ENCODE measurements around the gene PSTPIP2. TPM values are rescaled to one million over a fixed set of nuclear protein-coding genes. Genes with fewer than 3 reads are reported as not detected.
A peak's percentile ranks its signal among the peaks of the same experiment; 100 is the strongest.

The PSTPIP2 gene
- total RNA-seq, 6 experiments from 2014 or later: 4.0 to 15.2 (median 8.6) TPM

DNA sequence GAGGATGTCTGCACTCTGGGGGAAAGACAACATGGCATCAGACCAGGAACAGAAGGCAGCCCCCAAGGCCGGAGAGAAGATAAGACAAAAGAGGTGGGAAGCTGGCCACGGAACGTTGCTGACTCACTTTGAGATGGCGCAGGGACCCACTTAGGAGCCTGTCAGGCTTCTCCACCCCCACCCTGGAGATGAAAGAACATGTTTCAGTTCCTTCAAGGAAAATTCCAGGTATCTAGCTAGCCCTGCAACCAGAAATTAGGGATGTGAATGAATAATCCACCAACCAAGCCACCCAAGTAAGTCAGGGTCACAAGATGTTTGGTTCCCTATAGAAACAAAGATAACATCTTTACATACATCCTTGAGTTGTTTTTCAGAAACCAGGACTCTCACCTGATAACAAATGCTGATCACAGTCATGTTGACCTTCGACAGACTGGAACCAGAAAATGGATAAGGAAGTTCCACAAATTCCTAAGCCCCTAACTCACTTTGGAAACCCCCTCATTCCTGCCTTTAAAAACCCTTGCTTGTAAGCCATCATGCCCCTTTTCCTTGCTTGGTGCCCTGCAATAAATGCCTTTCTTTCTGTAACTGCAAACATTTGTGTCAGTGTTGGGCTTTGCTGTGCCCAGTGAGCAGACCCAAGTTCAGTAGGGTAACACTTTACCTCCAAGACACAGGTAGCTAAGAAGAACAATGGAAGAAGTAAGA, 31.9 kb downstream of the PSTPIP2 start:
- Histone ChIP-seq H3K9me3 (no peaks in the 10 kb centered on the region), H3K27me3 (no peaks in the 10 kb centered on the region), H3K4me1 (peaks cover 0 to 9% (median 4%) of the 10 kb centered on the region in 4 donors), H3K27ac (no peak overlapping the region), H3K4me3 (no peak overlapping the region), H3K36me3 (no peaks in the 10 kb centered on the region)
- no peak for ATAC-seq
- TF ChIP-seq, protein P1, sequence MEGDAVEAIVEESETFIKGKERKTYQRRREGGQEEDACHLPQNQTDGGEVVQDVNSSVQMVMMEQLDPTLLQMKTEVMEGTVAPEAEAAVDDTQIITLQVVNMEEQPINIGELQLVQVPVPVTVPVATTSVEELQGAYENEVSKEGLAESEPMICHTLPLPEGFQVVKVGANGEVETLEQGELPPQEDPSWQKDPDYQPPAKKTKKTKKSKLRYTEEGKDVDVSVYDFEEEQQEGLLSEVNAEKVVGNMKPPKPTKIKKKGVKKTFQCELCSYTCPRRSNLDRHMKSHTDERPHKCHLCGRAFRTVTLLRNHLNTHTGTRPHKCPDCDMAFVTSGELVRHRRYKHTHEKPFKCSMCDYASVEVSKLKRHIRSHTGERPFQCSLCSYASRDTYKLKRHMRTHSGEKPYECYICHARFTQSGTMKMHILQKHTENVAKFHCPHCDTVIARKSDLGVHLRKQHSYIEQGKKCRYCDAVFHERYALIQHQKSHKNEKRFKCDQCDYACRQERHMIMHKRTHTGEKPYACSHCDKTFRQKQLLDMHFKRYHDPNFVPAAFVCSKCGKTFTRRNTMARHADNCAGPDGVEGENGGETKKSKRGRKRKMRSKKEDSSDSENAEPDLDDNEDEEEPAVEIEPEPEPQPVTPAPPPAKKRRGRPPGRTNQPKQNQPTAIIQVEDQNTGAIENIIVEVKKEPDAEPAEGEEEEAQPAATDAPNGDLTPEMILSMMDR (IDR thresholded peaks at IDR 0.05): no peak
- no peak for TF ChIP-seq POLR2A (IDR thresholded peaks at IDR 0.05)
- intact Hi-C loops (cut with DNase I): no loop called here
- 85% methylated on average over 4 of the region's 5 CpGs for WGBS (ENCODE audit: insufficient coverage, low coverage, low lambda C conversion rate, missing lambda C conversion rate)
- no peak for DNase-seq

DNA sequence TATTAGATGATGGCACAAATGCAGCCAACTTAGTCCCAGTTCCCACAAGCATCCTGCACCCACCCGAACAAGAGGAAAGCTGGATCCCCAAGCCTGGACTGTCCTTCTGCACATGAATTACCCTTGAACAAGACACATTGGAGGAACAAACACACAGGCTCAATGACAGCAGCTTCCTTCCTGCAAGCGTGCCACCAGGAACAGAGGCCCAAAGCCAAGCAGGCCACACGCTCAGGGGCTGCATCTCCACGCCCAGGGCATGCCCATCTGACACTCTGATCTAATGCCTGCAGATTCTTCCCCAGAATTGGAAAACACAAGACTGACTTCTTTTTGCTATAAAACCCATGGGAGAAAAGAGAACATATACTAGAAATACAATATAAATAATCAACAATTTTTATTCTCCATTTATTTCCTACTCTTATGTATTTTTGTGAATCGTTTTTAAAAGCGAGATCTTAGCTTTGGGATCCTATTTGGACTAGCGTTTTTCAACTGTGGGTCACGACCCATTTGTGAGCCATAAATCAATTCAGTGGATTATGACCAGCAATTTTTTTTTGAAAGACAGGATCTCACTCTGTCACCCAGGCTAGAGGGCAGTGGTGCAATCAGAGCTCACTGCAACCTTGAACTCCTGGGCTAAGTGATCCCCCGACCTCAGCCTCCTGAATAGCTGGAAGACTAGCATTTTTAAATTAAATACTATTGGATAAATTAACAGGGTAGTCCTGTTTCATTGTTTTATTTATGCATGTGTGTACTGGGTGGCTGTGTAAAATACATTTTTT, 34.4 kb downstream of the PSTPIP2 start:
- TF ChIP-seq, protein P1 (IDR thresholded peaks at IDR 0.05): no peak
- no peak for TF ChIP-seq POLR2A (IDR thresholded peaks at IDR 0.05)
- intact Hi-C loops (cut with DNase I): no loop called here
- Histone ChIP-seq H3K36me3 (no peaks in the 10 kb centered on the region), H3K27ac (peak overlapping the region in 1 of 3 donors; percentile 2), H3K27me3 (no peaks in the 10 kb centered on the region), H3K9me3 (no peaks in the 10 kb centered on the region), H3K4me3 (no peak overlapping the region), H3K4me1 (peaks cover 0 to 9% (median 4%) of the 10 kb centered on the region in 4 donors)
- ATAC-seq (peak; percentile 67 to 82 (median 76)), DNase-seq (no peak)
- WGBS (ENCODE audit: insufficient coverage, low coverage, low lambda C conversion rate, missing lambda C conversion rate): 29% methylated on average over 8 of the region's 9 CpGs

DNA sequence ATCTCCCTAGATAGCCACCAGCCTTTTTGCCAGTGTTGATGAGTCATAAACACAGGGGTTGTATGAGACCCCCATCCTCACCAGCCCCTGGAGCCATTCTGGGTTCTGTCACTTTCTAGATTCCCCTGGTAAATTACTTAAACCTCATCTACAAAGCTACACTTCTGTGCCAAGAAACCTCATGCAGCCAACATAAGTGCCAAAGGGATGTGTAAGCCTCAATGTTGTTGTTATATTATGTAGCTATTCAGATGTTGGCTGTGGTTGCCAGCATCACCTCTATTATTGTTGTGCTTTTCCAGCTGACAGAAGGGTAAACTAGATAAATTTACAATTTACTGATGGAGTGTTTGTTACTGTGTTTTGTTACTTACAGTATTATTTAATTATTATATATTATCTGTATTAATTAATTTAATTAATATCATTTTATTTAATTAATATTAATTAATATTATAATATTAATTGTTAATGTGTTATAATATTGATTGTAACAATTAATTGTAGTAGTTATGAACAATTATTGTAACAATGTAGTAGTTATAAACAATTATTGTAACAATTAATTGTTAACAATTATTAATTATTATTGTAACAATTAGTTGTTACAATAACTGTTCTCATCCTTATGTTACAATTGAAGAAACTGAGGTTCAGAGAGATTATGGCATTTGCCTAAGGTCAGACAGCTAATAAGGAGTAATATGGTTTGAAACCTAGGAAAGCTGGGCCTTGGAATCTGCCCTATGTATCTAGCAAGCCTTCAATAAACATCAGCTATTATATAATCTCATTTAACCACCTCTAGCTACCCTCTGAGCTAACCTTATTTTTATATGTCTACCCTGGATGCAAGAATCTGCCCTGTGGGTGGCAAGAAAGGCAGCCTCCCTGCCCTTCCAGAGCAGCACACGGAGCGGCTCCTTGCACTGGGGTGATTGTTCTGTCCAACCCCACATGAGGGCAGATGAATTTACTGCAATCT, 36.1 kb downstream of the PSTPIP2 start:
- Histone ChIP-seq H3K4me3 (no peak overlapping the region), H3K27me3 (no peaks in the 10 kb centered on the region), H3K27ac (no peak overlapping the region), H3K9me3 (no peaks in the 10 kb centered on the region), H3K4me1 (peaks cover 0 to 9% (median 4%) of the 10 kb centered on the region in 4 donors), H3K36me3 (no peaks in the 10 kb centered on the region)
- DNase-seq: no peak
- no peak for ATAC-seq
- intact Hi-C loops (cut with DNase I): no loop called here
- no peak for TF ChIP-seq POLR2A (IDR thresholded peaks at IDR 0.05)
- TF ChIP-seq, protein P1 (IDR thresholded peaks at IDR 0.05): no peak
- 100% methylated on average over 2 of the region's 2 CpGs for WGBS (ENCODE audit: insufficient coverage, low coverage, low lambda C conversion rate, missing lambda C conversion rate)

DNA sequence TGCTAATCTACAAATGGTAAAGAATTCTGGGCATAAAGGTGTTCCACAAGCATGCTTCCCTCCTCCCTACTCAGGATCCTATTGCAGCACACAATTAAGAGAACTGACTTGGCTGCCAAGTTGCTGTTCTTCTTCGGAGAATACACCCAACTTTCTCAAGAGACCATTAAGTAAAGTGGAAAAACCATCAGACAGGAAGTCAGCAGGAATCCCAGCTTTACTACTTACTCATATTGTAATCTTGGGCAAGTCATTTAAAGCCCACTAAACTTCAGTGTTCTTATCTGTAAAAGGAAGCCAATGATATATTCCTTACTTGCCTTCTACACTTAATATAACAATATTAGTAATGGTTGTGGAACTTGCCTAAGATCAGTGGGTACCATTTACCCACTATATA, 37.8 kb downstream of the PSTPIP2 start:
- TF ChIP-seq POLR2A (IDR thresholded peaks at IDR 0.05): no peak
- TF ChIP-seq, protein P1 (IDR thresholded peaks at IDR 0.05): no peak
- Histone ChIP-seq H3K27me3 (no peaks in the 10 kb centered on the region), H3K4me3 (no peak overlapping the region), H3K4me1 (peaks cover 0 to 9% (median 4%) of the 10 kb centered on the region in 4 donors), H3K27ac (no peak overlapping the region), H3K36me3 (no peaks in the 10 kb centered on the region), H3K9me3 (no peaks in the 10 kb centered on the region)
- ATAC-seq (peak in 1 of 4 donors; percentile 27), DNase-seq (no peak)
- 50% methylated on average over 1 of the region's 1 CpG for WGBS (ENCODE audit: insufficient coverage, low coverage, low lambda C conversion rate, missing lambda C conversion rate)
- intact Hi-C loops (cut with DNase I): no loop called here

All from right lobe of liver (tissue), 6 donors.